Body of pancreas (tissue), 4 donors: ENCODE measurements around the gene NEDD4L. TPM values are rescaled to one million over a fixed set of nuclear protein-coding genes. Genes with fewer than 3 reads are reported as not detected.

Experiments
- ATAC-seq: fragments of 150-250 bp; one replicate; pipeline ENCODE4 v1.9.1; 2016
- DNase-seq, 4 donors: peaks; one replicate each; pipeline ENCODE4 v3.0.0-alpha.2; 2019
- H3K27ac ChIP-seq, 4 donors: fragments of 200-600 bp; sonication (generic); 1 replicate in 3 of 4; 2 replicates in 1 of 4; pipeline versions ENCODE4 v1.5.1 to v1.6.1; 2016 to 2019; ENCODE audit warnings: mild to moderate bottlenecking in 1 of 4, mixed read lengths in 1 of 4, moderate library complexity in 1 of 4
- H3K27me3 ChIP-seq, 2 donors: fragments of 200-600 bp; sonication (generic); one replicate each; pipeline ENCODE4 v1.6.0; 2016; ENCODE audit warnings: mild to moderate bottlenecking in 1 of 2
- H3K36me3 ChIP-seq, 2 donors: fragments of 200-600 bp; sonication (generic); replicated peaks in 1 of 2; 2 replicates each; pipeline ENCODE4 v1.5.1; 2016; ENCODE audit warnings: low read depth in 2 of 2; ENCODE audit not compliant: insufficient read depth in 1 of 2
- H3K4me1 ChIP-seq: fragments of 200-600 bp; sonication (generic); one replicate; pipeline ENCODE4 v1.6.0; 2016
- H3K4me3 ChIP-seq, 2 donors: fragments of 200-600 bp; sonication (generic); 1 replicate in 1 of 2; 2 replicates in 1 of 2; pipeline ENCODE4 v1.5.1; 2016 to 2019
- H3K9me3 ChIP-seq, 3 donors: fragments of 200-600 bp; sonication (generic); 1 replicate in 2 of 3; 2 replicates in 1 of 3; pipeline ENCODE4 v1.5.1; 2016
- CTCF ChIP-seq, 7 experiments: fragments of 450-650 bp in 4 of 7; fragments of 200-600 bp in 3 of 7; sonication (generic) in 3 of 7; IDR thresholded peaks; one replicate each; pipeline ENCODE4 v1.5.1; 2016 to 2019; ENCODE audit warnings: antibody characterized with exemption in 7 of 7
- POLR2A ChIP-seq, 3 donors: fragments of 450-650 bp; IDR thresholded peaks; one replicate each; pipeline ENCODE4 v1.6.1; 2016; ENCODE audit warnings: antibody characterized with exemption in 3 of 3, mild to moderate bottlenecking in 2 of 3
- WGBS, 2 donors: methylation state at CpG; one replicate each; pipeline ENCODE4 v1.1.5; 2017; 5-methylcytosine and 5-hydroxymethylcytosine counted together
- intact Hi-C: fragments of 100-400 bp; cut with DNase I; formaldehyde crosslinking; loops from one replicate; pipeline ENCODE4 v1.15.1; 2023
- total RNA-seq, 2 donors: library from RNA; depleted of rRNA; stranded (reverse); fragments of >200 nt; gene quantifications; one replicate each; pipeline ENCODE4 v1.1.0, GENCODE V29; 2016

NEDD4L gene
- total RNA-seq, 2 donors from 2014 or later, result 105 to 108 TPM

GRCh38 chr18:58187674-58188073 is 143.6 kb downstream of the NEDD4L start:
- H3K36me3 ChIP-seq, result no peaks in the 10 kb centered on the region
- no peaks in the 10 kb centered on the region for H3K9me3 ChIP-seq
- 92 to 94% methylated on average over 6 of the region's 6 CpGs for WGBS, 2 donors
- no peak for ATAC-seq
- no peaks in the 10 kb centered on the region for H3K27me3 ChIP-seq
- no peak for DNase-seq
- no peak overlapping the region for H3K27ac ChIP-seq
- peaks cover 21% of the 10 kb centered on the region for H3K4me1 ChIP-seq
- intact Hi-C loops, result loop anchor here (10.0 kb wide), 1 partner anchor 137 kb away; no protein-coding TSS in a partner anchor
- TF ChIP-seq POLR2A (IDR thresholded peaks at IDR 0.05) (no peak), CTCF (IDR thresholded peaks at IDR 0.05) (no peak)
- no peak overlapping the region for H3K4me3 ChIP-seq

GRCh38 chr18:58188996-58189395 is 145.0 kb downstream of the NEDD4L start:
- no peak for ATAC-seq
- Histone ChIP-seq H3K4me1 (peaks cover 20% of the 10 kb centered on the region), H3K9me3 (no peaks in the 10 kb centered on the region), H3K36me3 (no peaks in the 10 kb centered on the region), H3K27me3 (no peaks in the 10 kb centered on the region), H3K27ac (no peak overlapping the region), H3K4me3 (no peak overlapping the region)
- WGBS, 2 donors, result 86 to 88% methylated on average over 5 of the region's 5 CpGs
- no peak for DNase-seq
- intact Hi-C loops, result loop anchor here (10.0 kb wide), 1 partner anchor 136 kb away; no protein-coding TSS in a partner anchor
- TF ChIP-seq CTCF (IDR thresholded peaks at IDR 0.05) (no peak), POLR2A (IDR thresholded peaks at IDR 0.05) (no peak)

- Histone ChIP-seq H3K9me3 (no peaks in the 10 kb centered on the region), H3K36me3 (no peaks in the 10 kb centered on the region), H3K27ac (no peak overlapping the region), H3K4me1 (peaks cover 40% of the 10 kb centered on the region), H3K4me3 (no peak overlapping the region), H3K27me3 (no peaks in the 10 kb centered on the region)
- intact Hi-C loops, result no loop called here
- WGBS, 2 donors, result 77 to 79% methylated on average over 5 of the region's 5 CpGs
- ATAC-seq (no peak), DNase-seq (no peak)
- TF ChIP-seq POLR2A (IDR thresholded peaks at IDR 0.05) (no peak), CTCF (IDR thresholded peaks at IDR 0.05) (no peak)
Observed at GRCh38 chr18:58190842-58191530, 147.0 kb downstream of the NEDD4L start.

GRCh38 chr18:58191626-58192025 is 147.6 kb downstream of the NEDD4L start:
- Histone ChIP-seq H3K9me3 (no peaks in the 10 kb centered on the region), H3K27ac (no peak overlapping the region), H3K4me3 (no peak overlapping the region), H3K36me3 (no peaks in the 10 kb centered on the region), H3K27me3 (no peaks in the 10 kb centered on the region), H3K4me1 (peaks cover 38% of the 10 kb centered on the region)
- intact Hi-C loops, result no loop called here
- ATAC-seq, result no peak
- DNase-seq, result no peak
- WGBS, 2 donors, result 90 to 92% methylated on average over 2 of the region's 2 CpGs
- TF ChIP-seq CTCF (IDR thresholded peaks at IDR 0.05) (no peak), POLR2A (IDR thresholded peaks at IDR 0.05) (no peak)

- H3K4me3 ChIP-seq, result no peak overlapping the region
- H3K36me3 ChIP-seq, result no peaks in the 10 kb centered on the region
- ATAC-seq (no peak), DNase-seq (no peak)
- TF ChIP-seq CTCF (IDR thresholded peaks at IDR 0.05) (no peak), POLR2A (IDR thresholded peaks at IDR 0.05) (no peak)
- peaks cover 40% of the 10 kb centered on the region for H3K4me1 ChIP-seq
- no peak overlapping the region for H3K27ac ChIP-seq
- WGBS, 2 donors, result 88 to 89% methylated on average over 4 of the region's 4 CpGs
- no peaks in the 10 kb centered on the region for H3K9me3 ChIP-seq
- H3K27me3 ChIP-seq, result no peaks in the 10 kb centered on the region
- intact Hi-C loops, result no loop called here
Observed at GRCh38 chr18:58192519-58192918, 148.5 kb downstream of the NEDD4L start.
